GM21529 (cell line): ENCODE results near the gene ARL15.

Experiments
- ATAC-seq: cut with Tn5 transposase; IDR thresholded peaks from one replicate; pipeline ENCODE4 v1.9.1; 2021; ENCODE audit not compliant: unreplicated experiment

The ARL15 gene

DNA sequence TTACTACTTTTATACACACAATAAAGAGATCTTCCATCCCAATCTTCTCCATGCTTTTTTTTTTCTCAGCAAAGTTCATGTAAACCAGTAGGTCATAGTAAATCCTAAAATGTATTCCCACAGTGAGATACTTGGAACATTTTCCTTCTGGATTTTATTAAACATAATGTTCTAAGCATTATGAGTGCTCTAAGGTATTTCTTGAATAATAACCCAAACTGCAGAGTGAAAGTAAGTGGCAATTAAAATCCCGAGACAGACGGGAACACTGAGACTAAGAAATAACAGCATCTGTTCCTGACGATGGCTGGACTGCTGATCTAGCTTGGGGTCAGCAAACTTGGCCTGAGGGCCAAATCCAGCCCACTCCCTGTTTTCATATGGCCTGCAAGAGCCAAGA is 359.8 kb downstream of the ARL15 start:
- no peak for ATAC-seq

DNA sequence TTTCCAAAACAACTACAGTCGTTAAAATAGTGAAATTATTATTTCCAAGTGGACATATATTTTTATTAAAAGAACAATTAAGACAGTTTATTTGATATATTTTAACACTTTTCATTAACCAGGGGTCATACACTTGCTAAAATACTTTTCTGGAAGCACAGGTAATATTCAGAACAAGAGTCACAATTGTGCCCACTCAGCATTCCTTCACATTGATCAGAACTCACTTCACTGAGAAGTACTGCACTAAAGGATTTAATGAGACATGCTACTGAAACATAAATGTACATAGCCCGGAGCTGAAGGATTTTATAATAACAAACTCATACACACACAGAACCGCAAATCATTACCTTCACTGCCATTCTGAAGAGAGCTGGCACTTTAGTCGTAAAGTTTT is 361.8 kb downstream of the ARL15 start:
- ATAC-seq = no peak

DNA sequence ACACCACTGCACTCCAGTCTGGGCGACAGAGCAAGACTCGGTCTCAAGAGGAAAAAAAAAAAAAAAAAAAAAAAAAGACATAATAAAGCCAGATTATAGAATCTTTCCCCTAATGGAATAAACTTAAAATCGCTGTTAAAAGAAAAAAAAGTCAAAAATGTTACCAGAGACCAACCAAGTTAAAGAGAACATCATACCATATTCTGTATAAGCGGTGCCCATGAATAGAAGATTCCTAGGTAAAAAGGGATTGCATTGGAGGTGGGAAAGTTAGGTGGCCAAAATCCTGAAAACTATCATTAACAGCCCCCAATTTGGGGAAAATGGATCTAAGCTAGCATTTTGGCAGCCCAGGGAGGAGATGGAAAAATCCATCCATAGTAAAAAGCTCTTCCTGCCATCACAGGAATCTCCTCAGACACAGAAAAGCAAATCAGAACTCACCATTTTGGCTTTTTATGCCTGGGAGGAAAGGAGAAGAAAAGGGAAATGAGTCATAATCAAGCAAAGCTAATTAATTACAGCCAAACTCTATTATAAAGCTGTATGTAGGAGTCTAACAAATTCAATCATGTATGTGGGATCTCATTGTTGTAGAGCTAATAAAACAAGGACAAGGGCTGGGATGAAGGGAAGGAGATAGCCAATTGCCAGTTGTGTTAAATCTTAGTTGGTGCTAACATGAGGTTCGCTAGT is 363.8 kb downstream of the ARL15 start:
- ATAC-seq = no peak

DNA sequence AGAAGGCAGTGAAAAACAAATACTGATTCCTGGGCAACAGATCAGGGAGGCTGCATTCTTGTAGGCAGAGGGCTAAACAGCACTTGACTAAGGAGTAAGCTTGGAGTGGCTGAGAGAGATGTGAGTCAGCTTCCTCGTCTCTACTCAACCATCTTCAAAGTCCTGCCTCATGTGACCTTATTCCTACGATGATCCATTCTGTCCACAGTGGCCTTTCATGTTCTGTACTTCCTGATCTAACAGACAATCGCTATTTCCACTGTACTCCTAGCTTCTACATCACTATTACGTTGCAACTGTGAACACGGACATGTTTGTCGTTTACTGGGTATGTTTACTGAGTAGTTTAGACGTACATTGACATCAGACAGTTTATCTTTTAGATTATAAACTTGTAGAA is 365.4 kb downstream of the ARL15 start:
- no peak for ATAC-seq

DNA sequence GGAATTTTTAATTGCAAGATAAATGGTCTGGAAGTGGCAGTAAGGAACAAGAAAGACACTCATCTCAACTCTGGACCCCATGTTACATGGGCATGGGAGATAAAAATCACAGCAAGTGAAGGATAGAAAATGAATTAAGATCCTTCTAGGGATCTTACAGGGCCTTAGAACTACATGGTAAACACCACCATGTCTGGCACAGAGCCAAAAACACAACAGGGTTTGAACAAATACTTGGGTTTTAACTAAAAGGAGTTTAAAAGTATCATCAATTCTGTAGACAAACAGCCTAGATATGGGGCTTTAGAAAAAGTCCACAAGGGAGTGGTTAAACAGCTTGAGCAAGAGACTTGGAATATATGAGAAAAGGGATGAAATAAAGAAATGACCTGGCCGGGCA is 366.4 kb downstream of the ARL15 start:
- ATAC-seq = no peak

DNA sequence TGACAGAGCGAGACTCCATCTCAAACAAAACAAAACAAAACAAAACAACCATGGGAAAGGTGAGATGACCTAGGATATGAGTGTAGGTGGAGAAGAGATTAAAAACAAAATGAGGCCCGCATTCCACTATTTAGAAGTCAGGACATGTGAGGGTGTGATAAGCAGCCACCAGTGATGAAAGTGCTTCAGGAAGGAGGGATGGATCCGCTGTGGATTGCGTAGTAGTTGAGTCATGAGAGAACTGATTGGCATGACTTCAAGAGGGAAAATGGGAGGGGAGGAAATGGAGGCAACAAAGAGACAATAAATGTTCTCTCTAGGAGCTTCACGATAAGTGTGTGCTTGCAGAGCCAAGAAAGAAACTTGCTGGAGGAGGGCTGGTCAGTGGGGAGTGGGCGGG is 367.6 kb downstream of the ARL15 start:
- no peak for ATAC-seq

DNA sequence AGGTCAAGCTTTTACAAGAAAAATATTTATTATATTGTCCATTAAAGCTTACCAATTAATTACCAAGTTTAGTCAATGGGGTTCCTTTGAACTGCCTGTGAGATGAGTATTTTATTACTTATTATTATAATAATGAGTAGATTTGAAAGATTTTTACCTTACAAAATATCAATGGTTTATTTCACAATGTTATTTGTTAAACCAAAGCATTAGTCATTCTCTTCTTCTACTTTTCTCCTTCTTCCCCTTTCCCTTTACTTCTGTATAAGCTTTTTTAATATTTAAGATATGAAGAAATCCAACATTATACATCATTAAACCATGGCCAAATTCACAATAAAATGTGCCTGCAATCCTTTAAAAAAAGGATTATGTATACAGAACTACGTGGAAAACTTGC is 369.5 kb downstream of the ARL15 start:
- no peak for ATAC-seq

DNA sequence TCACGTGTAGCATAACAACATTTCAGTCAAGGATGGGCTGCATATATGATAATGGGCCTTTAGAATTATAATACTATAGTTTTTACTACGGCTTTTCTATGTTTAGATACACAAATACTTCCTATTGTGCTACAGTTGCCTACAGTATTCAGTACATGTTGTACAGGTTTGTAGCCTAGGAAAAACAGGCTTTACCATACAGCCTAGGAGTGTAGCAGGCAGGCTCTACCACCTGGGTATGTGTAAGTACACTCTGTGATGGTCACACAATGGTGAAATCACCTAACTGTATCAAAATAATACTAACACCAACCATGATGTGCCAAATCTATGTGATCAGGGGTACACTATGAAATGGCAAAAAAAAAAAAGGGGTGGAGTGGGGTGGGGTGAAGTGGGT is 372.9 kb downstream of the ARL15 start:
- ATAC-seq = no peak

DNA sequence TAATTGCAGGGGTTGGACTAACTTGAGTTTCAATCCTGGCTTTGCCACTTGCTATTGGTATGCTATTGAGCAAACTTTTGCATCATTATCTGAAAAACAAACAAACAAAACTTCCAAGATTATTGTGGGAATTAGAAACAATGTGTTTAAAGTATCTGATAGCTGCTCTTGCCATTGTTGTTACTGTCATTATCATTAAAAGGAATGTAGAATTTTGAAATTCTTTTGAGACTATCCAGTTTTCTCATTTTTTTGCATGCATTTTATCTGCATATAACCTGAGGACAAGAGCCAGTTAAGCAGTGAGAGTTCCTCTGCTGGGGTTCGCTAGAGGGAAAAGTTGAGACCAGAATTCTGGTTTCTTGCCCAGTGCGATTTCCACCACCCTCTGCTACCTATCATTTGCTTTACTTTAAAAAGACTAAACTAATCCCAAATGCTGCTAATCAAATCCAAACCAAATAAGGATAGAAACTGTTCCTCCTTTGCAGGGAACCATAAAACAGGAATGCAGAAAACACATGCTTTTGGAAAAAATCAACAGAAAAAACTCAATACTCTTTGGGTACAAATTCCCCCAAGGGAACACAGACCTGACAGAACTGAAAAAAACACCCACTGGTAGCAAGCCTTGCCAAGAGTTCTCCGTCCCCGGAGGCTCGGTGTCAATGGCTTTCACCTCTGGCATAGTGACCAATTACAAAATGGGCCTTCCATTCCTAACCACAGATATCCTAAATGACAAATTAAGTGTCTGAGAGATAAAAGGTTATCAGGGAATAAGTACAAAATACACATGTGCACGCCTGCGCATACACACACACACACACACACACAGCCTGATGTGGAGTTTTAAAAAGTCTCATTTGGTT is 373.7 kb downstream of the ARL15 start:
- no peak for ATAC-seq

DNA sequence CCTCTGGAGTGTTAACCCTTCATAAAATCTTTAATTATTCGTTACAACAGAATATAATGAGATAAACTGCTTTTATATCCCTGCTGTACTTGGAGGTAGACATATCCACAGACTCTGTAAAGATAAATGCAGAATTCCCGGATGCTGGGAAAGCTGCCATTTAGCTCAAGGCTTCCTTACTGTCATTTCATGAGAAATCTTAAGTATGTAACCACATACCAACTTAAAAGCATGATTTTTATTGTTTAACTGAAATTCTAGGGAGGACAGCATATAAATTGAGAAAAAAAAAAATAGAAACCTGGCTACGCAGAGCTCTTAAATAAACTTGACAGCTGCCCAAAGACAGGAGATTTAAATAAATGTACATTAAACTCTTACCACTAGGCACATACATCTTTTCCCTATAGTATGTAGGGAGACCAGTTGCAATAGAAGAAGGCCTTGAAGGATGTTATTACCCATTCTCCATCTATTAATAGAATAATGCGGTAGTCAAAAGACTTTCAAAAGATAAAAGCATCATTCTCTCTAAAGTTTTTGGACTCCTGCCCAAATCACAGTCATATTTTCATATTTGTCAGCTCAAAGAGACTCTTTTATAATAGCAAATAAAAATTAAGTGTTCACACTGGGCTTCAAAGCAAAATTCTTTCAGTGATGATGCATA is 376.1 kb downstream of the ARL15 start:
- no peak for ATAC-seq

DNA sequence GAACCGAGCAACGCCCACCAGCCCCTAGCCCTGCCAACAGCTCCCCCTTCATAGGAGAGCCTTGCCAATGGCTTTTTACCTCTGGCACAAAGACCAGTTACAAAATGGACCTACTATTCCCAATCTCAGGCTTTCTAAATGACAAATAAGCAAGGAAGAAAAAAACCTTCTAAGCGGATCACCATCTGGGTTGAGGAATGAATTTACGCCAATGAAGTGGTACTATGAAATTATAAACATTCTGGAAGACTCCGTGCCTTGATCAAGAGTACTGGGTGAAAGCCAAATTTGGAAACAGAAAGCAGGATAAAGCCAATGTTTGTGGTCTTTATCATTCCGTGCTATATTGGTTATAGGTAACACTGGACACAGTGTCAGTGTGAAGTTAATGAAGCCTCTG is 378.0 kb downstream of the ARL15 start:
- ATAC-seq = no peak

DNA sequence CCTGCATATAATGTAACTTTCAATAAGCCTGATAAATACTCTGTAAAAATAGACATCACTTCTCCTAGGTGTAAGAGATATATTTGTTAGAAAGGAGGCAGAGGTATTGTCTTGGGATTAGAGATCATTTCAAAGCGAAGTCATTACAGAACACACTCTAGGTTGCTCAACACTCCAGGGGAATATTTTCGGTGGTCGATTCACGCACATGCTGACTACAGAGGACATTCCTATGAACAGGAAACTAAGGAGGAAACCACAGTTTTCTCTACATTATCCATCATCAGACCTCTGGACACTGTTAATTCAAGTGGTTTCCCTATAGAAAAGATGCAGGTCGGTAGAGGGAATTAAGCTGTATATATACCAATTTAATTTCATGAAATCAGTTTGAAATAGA is 379.9 kb downstream of the ARL15 start:
- no peak for ATAC-seq

DNA sequence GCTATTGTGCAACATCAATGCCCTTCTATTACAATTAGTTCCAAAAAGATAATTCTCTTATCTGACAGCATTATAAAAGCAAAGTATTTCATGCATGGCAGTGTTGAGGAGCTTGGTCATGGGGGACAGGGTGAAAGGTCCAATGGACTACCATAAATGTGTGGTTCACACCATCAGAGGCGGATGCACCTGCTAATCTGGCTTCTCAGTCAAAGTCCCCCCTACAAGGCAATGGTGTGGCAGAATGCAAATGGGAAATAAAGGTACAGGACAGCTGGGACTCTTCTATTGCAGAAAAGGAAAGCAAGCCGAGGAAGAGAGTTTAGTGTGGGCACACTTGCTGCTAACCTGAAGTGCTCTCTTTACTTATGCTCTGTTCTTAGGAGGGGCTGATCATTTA is 380.8 kb downstream of the ARL15 start:
- ATAC-seq = no peak

DNA sequence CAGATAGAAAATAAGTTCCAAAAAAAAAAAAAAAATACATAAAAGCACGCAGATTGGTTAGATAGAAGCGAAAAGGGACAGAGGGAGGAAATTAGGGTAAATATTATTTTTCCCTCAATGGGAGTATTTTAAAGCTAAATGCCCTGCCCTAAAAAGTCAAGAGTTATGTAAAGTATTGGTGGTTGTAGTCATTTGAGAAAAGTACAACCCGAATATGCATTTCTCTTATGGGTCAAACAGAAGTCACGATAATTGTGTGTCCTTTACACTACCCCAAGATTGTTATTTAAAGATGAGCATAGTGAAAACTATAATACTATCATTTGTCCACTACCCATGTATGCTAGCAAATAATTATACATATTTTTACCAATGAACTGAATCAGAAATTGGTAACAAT is 381.2 kb downstream of the ARL15 start:
- no peak for ATAC-seq

DNA sequence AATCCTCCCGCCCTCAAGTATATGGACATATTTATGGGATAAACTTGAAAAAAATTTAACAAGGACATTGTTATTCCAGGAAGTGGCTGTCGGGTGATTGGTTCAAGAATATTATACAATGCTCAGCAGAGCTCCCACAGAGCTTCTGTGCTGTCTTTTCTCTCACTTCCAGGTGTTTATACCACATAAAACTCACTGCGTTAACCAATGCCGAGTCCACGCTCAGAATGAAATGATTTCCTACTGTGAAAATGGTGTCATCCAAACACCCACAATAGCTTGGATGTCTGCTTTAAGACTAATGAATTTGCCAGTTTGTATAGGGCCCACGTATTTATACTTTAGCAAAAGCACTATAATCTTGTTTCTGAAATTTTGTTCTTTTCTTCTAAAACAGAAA is 381.7 kb downstream of the ARL15 start:
- ATAC-seq = no peak

DNA sequence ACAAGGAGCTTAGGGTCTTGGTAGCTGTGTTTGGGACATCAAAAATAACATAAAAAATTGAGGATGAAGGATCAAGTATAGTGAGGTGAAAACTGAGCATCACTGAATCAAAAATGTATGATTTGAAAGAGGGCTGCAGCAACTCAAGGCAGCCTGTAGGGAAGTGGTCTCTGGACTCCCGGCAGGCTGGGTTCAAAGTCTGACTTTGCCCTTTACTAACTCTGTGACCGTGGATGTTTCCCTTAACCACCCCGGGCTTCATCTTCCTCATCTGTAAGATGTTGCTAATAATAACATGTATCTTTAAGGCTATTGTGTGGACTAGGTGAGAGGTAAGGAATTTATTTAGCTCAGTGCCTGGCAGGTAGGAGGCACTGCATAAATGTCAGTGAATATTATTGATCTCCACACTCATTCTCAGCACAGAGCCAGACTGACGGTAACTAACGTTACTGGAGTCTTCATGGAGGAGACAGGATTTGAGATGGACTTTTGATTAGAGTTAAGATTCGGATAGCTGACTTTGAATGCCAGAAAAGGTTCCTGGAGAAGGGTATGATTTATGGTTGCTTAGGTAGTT is 382.6 kb downstream of the ARL15 start:
- no peak for ATAC-seq

DNA sequence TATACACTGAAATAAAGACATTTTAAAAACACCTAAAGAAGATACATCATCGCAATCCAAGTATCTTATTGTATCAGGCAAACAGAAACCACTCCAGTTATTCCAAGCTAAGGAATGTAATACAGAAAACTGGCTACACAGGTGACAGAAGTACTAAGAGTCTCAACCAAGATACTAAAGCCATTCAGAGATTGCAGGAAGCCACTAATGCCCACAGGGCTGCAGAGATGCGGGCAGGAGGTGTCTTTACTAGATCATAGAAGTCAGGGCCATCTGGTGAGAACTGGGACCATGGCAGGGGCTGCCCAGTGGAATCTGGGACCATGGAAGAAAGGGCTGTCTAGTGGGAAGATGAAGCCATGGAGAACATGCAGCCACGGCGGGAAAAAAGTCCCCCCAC is 384.3 kb downstream of the ARL15 start:
- ATAC-seq = no peak

DNA sequence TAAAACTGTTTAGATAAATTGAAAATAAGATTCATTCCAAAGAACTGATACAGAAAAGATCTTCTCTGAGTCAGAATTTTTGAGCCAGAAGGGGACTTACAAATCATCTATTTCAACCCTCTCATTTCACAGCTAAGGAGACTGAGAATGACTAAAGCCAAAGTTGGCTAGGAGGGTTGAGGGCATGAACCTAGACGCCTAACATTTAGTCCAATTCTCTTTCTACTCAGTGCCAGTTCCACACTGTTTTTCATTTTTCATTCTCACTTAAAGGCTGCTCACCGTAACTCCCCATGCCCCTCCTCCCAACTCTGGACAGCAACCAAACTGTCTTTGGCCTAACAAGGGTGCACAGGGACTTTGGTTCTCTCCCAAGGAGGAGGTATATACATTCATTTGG is 386.0 kb downstream of the ARL15 start:
- ATAC-seq = no peak

DNA sequence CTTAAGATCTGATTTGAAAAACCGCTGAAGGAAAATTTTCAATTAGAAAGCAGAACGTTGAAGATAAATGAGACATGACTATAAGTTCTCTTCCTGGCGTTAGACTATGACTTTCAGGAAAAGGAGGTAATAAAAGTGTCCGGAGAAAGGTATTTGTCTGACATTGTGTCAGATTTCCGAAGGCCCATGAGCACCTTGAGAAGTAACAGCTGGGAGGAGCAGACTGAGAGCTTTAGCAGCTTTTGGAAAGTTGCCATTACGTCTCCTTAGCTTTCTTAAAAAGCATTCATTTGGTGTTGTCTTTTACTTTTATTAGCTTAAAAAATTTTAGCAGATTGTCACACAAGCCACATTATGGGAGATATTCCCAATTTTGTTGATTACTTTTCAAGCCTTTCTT is 386.4 kb downstream of the ARL15 start:
- no peak for ATAC-seq

DNA sequence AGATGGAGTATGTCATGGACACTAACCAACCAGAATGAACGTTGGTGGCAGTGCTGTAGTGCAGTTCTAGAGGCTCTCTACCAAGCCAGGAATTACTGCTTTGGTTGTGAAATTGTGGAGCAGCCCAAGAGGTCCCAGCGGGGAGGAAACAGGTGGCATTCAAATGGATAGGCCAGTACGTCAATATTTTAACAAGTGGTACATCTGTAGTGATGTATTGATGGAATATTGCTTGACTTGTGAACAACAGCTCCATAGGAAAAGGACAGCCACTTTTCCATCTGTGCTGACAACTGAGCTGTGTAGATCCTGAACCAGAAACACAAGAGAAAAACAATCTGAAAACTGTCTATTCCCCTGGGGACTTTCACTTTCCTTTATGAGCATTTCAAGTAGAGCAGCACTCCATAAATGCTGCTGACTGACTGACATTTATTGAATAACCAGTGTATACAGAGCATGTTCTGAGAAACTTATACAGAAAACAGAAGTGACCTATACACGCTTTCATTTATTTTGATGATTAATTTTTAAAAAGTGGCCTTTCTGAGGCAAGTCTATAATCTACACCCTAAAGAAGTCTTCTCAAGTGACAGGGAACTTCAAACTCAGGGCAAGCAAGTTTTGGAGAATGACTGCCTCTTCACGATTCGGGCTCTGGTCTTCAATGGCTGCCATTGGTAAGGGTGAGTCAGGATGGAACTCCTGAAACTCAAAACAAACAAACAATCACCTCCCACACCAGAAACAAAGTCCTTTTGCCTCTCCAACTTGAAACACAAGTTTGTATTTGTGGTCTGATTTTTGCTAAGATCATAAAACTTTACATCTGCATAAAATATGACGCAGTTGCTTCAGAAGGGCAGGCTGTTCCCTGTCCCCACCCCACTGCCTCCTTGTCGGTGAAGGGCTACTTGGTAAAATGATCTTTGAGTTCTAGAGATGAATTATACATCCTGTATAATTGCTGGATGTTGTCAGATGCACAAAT is 387.6 kb downstream of the ARL15 start:
- no peak for ATAC-seq

DNA sequence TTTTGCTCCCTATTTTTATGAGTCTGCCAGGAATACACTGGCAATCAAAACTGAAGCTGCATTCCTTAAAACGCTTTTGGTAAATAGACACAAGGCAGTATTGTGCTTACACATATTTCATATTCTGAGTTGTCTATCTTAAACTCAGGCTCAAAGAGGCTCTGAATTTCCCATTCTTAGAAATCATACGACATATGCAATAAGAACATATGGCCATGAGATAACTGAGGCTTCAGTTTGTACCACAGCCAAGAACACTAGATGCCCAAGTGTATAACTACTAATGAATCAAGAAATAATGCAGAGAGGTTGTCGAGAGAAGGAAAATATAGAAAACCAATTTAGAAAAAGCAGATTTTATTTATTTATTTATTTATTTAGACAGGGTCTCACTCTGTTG is 392.5 kb downstream of the ARL15 start:
- ATAC-seq = no peak
